Measurements from ENCODE around the gene PANX1.
"Not testable (repeated sequence)": the region's sequence is repeated elsewhere in the genome, so short reads cannot be mapped to it uniquely, and the experiment has no call there.

PANX1 gene

GRCh38 chr11:94128746-94129511, at the start of gene PANX1:
Gene PANX1 (plus strand): TSS chr11:94128841. CDS start chr11:94129313, 472 bp downstream.
- DNase-seq: peak; percentile 58 to 71 (median 64)

- DNase-seq: no peak
Observed at GRCh38 chr11:94084164-94084563, 44.5 kb upstream of the PANX1 start.

GRCh38 chr11:94088906-94089305, 39.7 kb upstream of the PANX1 start:
- DNase-seq: no peak

GRCh38 chr11:94089341-94089740, 39.3 kb upstream of the PANX1 start:
- DNase-seq: no peak

- no peak for DNase-seq
Observed at GRCh38 chr11:94090401-94090800, 38.2 kb upstream of the PANX1 start.

GRCh38 chr11:94091091-94091490, 37.5 kb upstream of the PANX1 start:
- DNase-seq: no peak

GRCh38 chr11:94100253-94100652, 28.4 kb upstream of the PANX1 start:
- DNase-seq: no peak

GRCh38 chr11:94103471-94103870, 25.2 kb upstream of the PANX1 start:
- no peak for DNase-seq

- no peak for DNase-seq
Observed at GRCh38 chr11:94104734-94105133, 23.9 kb upstream of the PANX1 start.

GRCh38 chr11:94106716-94107115, 21.9 kb upstream of the PANX1 start:
- DNase-seq: no peak

- no peak for DNase-seq
Observed at GRCh38 chr11:94107363-94107762, 21.3 kb upstream of the PANX1 start.

GRCh38 chr11:94111241-94111640, 17.4 kb upstream of the PANX1 start:
- DNase-seq: no peak

- no peak for DNase-seq
Observed at GRCh38 chr11:94111660-94112059, 17.0 kb upstream of the PANX1 start.

GRCh38 chr11:94112206-94112953, 16.3 kb upstream of the PANX1 start:
- DNase-seq: no peak

- DNase-seq: no peak
Observed at GRCh38 chr11:94117197-94117574, 11.5 kb upstream of the PANX1 start.

- no peak for DNase-seq
Observed at GRCh38 chr11:94117871-94118270, 10.8 kb upstream of the PANX1 start.

- DNase-seq: not testable (repeated sequence)
Observed at GRCh38 chr11:94119676-94120075, 9.0 kb upstream of the PANX1 start.

GRCh38 chr11:94120516-94120915, 8.1 kb upstream of the PANX1 start:
- DNase-seq: not testable (repeated sequence)

GRCh38 chr11:94120946-94121345, 7.7 kb upstream of the PANX1 start:
- no peak for DNase-seq

GRCh38 chr11:94125407-94126115, 3.1 kb upstream of the PANX1 start:
- no peak for DNase-seq

- no peak for DNase-seq
Observed at GRCh38 chr11:94127638-94128037, 1.0 kb upstream of the PANX1 start.

- DNase-seq: peak in 1 of 6 experiments; percentile 21
Observed at GRCh38 chr11:94128291-94128745, 323 bp upstream of the PANX1 start.

GRCh38 chr11:94129512-94130297, 1.1 kb downstream of the PANX1 start:
- peak in 4 of 6 experiments; percentile 3 to 35 (median 26) for DNase-seq
